Karpas-422 (cell line): ENCODE results near the gene ZDHHC11B. TPM values are rescaled to one million over a fixed set of nuclear protein-coding genes. Genes with fewer than 3 reads are reported as not detected.
"Not testable (repeated sequence)": the region's sequence is repeated elsewhere in the genome, so short reads cannot be mapped to it uniquely, and the experiment has no call there.

Experiments
- DNase-seq: peaks from one replicate; pipeline ENCODE4 v3.0.0-alpha.2; 2015
- H2AFZ ChIP-seq: fragments of 200-600 bp; sonication (generic); 2 replicates; pipeline ENCODE4 v1.6.1; 2014; ENCODE audit warnings: antibody characterized with exemption, low read length, mixed read lengths
- H3K27ac ChIP-seq: fragments of 200-600 bp; sonication (generic); 2 replicates; pipeline ENCODE4 v1.5.1; 2014; ENCODE audit warnings: mild to moderate bottlenecking, low read length, moderate library complexity
- H3K27me3 ChIP-seq: fragments of 200-600 bp; sonication (generic); 2 replicates; pipeline ENCODE4 v1.6.1; 2014; ENCODE audit warnings: low read length, mixed read lengths
- H3K36me3 ChIP-seq: fragments of 200-600 bp; sonication (generic); 2 replicates; pipeline ENCODE4 v1.6.1; 2014; ENCODE audit warnings: low read length, mixed read lengths; ENCODE audit not compliant: insufficient read depth
- H3K4me1 ChIP-seq: fragments of 200-600 bp; sonication (generic); 2 replicates; pipeline ENCODE4 v1.6.1; 2014; ENCODE audit warnings: mild to moderate bottlenecking, low read length, mixed read lengths
- H3K4me2 ChIP-seq: fragments of 200-600 bp; sonication (generic); 2 replicates; pipeline ENCODE4 v1.6.1; 2014; ENCODE audit warnings: low read length, low read depth, mild to moderate bottlenecking; ENCODE audit not compliant: poor library complexity, severe bottlenecking
- H3K4me3 ChIP-seq: fragments of 200-600 bp; sonication (generic); 2 replicates; pipeline ENCODE4 v1.5.1; 2014; ENCODE audit warnings: mild to moderate bottlenecking, antibody characterized with exemption, low read length, mixed read lengths
- H3K79me2 ChIP-seq: fragments of 200-600 bp; sonication (generic); 2 replicates; pipeline ENCODE4 v1.6.1; 2014; ENCODE audit warnings: mild to moderate bottlenecking, low read length, mixed read lengths
- H3K9ac ChIP-seq: fragments of 200-600 bp; sonication (generic); 2 replicates; pipeline ENCODE4 v1.6.0; 2014; ENCODE audit warnings: low read length
- H3K9me2 ChIP-seq: fragments of 200-600 bp; sonication (generic), shearing (Covaris generic); replicated peaks from 2 replicates; pipeline ENCODE4 v1.6.0; 2014; ENCODE audit warnings: mild to moderate bottlenecking, low read length, moderate library complexity; ENCODE audit not compliant: insufficient read depth
- H3K9me3 ChIP-seq: fragments of 300-700, 200-600 bp; sonication (generic); 2 replicates; pipeline ENCODE4 v1.6.1; 2014; ENCODE audit warnings: low read length, mixed read lengths
- H4K20me1 ChIP-seq: fragments of 200-600 bp; sonication (generic); 2 replicates; pipeline ENCODE4 v1.6.1; 2014; ENCODE audit warnings: mild to moderate bottlenecking, antibody characterized with exemption, low read length, low read depth; ENCODE audit not compliant: insufficient read depth
- total RNA-seq: library from RNA; depleted of rRNA; stranded (reverse); fragments of >200 nt; shearing (Covaris generic); gene quantifications from 2 replicates; pipeline ENCODE4 v1.2.3, GENCODE V29; 2014; ENCODE audit warnings: low replicate concordance

ZDHHC11B gene
- total RNA-seq, 1 experiment from 2014 or later, result 0.34 TPM

DNA sequence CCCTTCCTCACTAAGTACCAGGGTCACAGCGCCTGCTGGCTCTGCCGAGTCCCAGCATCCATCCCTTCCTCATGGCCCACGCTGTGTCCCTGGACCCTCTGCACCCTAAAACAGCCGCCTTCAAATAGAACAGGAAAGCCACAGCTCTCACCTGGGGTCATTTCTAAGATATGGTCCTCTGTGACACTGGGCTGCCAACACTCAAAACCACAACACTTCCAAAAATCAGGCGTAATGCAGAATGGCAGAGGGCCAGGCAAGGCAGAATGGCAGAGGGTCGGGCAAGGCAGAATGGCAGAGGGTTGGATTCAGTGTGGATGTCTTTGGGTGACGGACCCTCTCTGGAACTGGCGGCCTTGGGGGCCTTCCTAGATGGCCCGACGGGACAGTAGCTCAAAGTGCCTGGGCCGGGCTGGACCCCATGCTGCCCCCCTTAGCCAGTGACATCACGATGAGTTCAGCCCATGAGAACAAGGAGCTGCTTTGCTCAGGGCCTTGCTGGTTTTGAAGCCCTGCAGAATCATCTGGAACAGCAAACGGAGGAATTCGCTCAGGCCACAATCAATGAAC is 35.3 kb downstream of the ZDHHC11B start:
- no peaks in the 10 kb centered on the region for H3K9me2 ChIP-seq
- no peaks in the 10 kb centered on the region for H3K4me1 ChIP-seq
- H3K79me2 ChIP-seq, result no peaks in the 10 kb centered on the region
- H3K27ac ChIP-seq, result no peak overlapping the region
- H3K4me3 ChIP-seq, result no peak overlapping the region
- no peak overlapping the region for H3K9ac ChIP-seq
- no peak overlapping the region for H2AFZ ChIP-seq
- H3K27me3 ChIP-seq, result no peaks in the 10 kb centered on the region
- no peaks in the 10 kb centered on the region for H3K9me3 ChIP-seq
- no peaks in the 10 kb centered on the region for H3K36me3 ChIP-seq
- DNase-seq, result no peak
- no peaks in the 10 kb centered on the region for H4K20me1 ChIP-seq
- H3K4me2 ChIP-seq, result no peak overlapping the region

DNA sequence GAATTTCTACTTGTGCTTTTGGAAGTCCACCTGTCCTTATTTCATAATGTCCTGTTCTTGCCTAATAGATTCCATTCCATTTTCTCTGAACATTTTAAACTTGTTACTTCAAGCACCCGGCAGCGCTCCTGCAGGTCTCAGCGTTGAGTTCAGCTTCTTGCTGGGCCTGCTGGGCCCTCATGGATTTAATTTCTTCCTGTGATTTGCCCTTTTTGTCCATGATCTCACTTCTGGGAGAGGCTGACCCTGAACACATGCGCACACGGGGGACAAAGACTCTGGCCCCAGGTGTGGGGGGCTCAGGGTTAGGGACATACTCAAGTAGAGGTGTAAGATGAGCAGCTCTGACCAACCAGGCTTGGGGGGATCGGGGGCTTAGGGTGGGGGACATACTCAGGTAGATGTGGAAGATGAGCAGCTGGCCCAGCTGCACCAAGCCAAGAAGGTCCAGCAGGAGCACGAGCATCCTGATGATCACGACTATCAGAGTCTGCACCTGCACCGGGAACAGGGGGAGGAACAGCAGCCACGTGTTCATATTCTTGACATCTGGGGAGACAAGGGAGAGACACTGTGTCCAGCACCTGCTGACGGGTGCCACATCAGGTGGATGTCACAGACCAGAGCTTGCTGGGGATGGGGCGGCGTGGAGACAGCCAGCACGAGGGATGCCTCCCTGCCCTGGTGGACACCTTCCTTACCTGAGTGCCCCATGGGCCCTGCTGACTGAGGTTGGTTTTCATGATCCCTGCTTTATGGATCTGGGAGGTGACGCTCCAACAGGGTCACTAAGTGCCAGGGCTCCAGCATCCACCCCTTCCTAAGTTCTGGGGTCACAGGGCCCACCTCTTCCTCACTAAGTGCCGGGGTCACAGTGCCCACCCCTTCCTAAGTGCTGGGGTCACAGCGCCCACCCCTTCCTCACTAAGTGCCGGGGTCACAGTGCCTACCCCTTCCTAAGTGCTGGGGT is 36.2 kb downstream of the ZDHHC11B start:
- H3K4me3 ChIP-seq, H3K4me2 ChIP-seq, H3K27me3 ChIP-seq, H3K9me2 ChIP-seq, H3K27ac ChIP-seq, H3K9ac ChIP-seq, H4K20me1 ChIP-seq, H3K4me1 ChIP-seq, H3K79me2 ChIP-seq, H3K36me3 ChIP-seq, H2AFZ ChIP-seq, DNase-seq, H3K9me3 ChIP-seq: not testable (repeated sequence)

DNA sequence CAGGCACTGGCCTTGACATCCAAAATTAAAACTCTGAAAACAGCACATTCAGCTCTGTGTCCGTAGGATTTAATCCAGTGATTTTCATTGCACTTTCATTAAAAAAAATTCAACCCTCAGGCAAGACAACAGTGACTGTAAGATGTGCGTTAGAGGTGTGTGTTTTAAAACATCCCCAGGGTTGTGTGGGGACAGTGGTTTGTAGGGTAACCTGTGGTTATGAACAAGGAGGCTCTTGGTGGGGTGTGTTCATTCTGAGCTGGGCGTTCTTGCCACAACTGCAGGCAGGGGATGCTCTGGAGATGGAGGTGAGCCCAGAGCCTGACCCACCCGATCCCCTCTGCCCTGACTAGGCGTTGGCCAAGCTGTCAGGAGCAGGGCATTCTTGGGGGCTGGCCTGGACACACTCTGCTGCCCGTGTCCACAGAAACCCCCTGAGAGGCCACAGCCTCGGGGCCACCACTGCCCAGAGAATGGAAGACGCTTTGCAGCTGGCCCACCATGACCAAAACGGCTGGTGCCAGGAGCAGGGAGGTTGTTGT is 37.2 kb downstream of the ZDHHC11B start:
- not testable (repeated sequence) for H3K9ac ChIP-seq, DNase-seq, H3K9me3 ChIP-seq, H3K9me2 ChIP-seq, H4K20me1 ChIP-seq, H3K4me1 ChIP-seq, H3K27me3 ChIP-seq, H3K36me3 ChIP-seq, H3K79me2 ChIP-seq, H3K27ac ChIP-seq, H3K4me3 ChIP-seq, H3K4me2 ChIP-seq, H2AFZ ChIP-seq

DNA sequence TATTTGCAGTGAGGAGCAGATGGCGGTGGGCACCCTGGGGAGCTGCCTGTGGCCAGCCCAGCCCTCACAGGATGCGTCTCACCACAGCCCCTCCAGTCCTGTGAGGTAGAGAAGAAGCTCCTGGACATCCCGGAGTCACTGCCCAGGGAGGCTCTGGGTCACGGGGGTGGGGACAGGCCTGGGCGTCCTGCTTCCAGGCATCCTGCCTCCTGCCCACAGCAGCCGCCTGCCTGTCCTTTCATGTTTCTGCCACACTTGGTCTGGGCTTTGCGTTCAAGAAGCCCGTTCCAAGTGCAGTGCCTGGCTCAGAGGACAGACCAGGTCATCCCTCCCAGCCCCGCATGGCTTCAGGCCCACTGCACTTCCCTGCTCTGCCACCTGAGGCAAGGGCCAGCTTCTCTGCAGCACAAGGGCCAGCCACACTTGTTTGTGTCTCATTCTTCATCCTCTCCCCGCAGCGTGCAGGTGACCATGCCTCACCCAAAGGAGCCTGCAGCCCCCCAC is 38.2 kb downstream of the ZDHHC11B start:
- no peak overlapping the region for H3K27ac ChIP-seq
- no peaks in the 10 kb centered on the region for H3K79me2 ChIP-seq
- no peaks in the 10 kb centered on the region for H3K4me1 ChIP-seq
- no peaks in the 10 kb centered on the region for H3K36me3 ChIP-seq
- H3K9ac ChIP-seq, result no peak overlapping the region
- no peaks in the 10 kb centered on the region for H3K27me3 ChIP-seq
- no peak for DNase-seq
- no peak overlapping the region for H3K4me3 ChIP-seq
- no peak overlapping the region for H3K4me2 ChIP-seq
- no peaks in the 10 kb centered on the region for H3K9me2 ChIP-seq
- H4K20me1 ChIP-seq, result no peaks in the 10 kb centered on the region
- no peaks in the 10 kb centered on the region for H3K9me3 ChIP-seq
- H2AFZ ChIP-seq, result no peak overlapping the region

DNA sequence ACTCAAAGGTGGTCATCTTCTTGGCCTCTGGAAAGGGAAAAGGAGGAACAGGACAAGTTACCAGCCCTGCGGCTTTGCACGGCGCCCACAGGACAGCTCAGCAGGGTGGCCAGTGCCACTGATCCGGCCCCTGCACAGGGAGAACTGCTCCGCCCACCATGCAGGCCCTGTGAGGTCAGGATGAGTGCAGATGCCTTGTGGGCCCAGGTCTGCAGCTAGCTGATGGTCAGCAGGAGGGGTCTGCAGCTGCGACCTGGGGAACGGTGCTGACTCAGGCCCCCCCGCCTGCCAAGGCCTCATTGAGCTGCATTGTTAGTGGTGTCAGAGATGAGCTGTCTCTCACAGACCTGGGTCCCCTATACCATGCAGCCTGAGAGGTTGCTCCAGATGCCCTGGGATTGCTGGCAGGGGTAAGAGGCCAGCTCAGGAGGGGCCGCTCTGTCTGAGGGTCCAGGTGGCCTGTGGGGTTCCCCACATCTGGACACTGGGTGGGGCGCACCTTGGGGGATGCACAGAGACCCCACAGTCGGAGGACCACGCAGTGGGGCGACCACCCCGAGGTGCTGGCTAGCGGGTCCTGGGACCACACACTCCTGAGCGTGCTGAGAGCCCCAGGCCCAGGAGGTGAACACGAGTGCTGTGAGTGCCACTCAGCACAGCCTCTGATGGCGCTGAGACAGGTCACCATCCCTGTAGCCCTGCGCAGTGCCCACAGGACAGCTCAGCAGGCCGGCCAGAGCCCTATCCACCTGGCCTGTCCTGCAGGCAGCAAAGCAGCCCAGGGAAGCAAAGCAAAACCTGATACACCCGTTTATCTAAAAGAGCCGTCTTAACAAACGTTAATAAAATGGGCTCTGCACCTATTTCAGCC is 39.0 kb downstream of the ZDHHC11B start:
- not testable (repeated sequence) for H4K20me1 ChIP-seq, H3K4me1 ChIP-seq, H3K79me2 ChIP-seq, H3K4me2 ChIP-seq, DNase-seq, H2AFZ ChIP-seq, H3K27me3 ChIP-seq, H3K9me2 ChIP-seq, H3K27ac ChIP-seq, H3K36me3 ChIP-seq, H3K9me3 ChIP-seq, H3K9ac ChIP-seq, H3K4me3 ChIP-seq

DNA sequence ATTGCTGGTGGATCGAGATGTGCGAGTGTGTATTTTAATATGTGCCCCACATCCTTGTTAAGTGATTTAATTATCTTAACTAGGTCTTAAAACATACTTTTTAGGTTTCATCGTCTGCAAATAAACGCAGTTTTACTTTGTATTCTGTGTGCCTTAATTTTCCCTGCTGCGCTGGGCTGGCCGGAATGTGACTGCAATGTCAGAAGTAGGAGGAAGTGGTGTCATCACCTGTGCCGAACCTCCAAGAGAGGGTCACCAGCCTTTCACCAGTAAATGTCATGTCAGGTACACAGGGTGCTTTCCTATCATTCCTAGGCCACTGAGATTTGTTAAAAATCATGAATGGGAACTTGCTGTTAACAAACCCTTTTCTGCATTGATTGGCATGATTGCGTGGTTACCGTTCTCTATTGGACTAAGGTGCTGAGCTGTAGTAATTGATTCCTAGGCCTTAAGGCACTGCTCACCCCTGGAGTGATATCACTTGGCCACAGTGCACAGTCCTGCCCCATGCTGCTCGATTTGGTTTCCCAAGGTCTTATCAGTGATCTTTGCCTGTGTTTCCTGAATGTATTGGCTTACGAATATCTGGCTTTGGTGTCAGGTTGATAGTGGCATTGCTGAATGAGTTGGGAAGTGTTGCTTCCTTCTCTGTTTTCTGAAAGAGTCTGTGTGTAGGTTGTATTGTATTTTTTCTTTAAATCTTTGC is 40.7 kb downstream of the ZDHHC11B start:
- H3K79me2 ChIP-seq, H3K9me3 ChIP-seq, H3K4me2 ChIP-seq, H3K9me2 ChIP-seq, H3K9ac ChIP-seq, H3K27ac ChIP-seq, H3K4me1 ChIP-seq, H3K36me3 ChIP-seq, H4K20me1 ChIP-seq, H3K4me3 ChIP-seq, H2AFZ ChIP-seq, H3K27me3 ChIP-seq, DNase-seq: not testable (repeated sequence)

DNA sequence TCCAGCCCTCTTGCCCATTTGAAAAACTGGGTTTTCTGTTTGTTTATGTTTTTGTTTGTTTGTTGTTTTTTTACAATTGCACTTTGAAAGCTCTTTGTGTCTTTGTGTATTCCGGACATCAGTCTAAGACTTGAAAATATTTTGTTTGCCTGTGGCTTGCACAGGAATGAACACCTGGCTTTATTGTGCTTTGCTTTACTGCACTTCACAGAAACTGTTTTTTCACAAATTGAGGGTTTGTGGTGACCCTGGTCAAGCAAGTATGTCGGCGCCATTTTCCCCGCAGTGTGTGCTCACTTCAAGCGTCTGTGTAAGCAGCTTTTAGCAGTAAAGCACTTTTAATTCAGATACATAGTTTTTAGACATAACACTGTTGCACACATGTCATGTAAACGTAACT is 42.3 kb downstream of the ZDHHC11B start:
- not testable (repeated sequence) for H3K9me2 ChIP-seq, H3K27me3 ChIP-seq, H3K36me3 ChIP-seq, DNase-seq, H3K79me2 ChIP-seq, H3K4me1 ChIP-seq, H4K20me1 ChIP-seq, H3K27ac ChIP-seq, H3K4me3 ChIP-seq, H3K4me2 ChIP-seq, H3K9ac ChIP-seq, H2AFZ ChIP-seq, H3K9me3 ChIP-seq
